Activated CD4-positive, CD25-positive, alpha-beta regulatory T cell treated with anti-CD3 and anti-CD28 coated beads, Interleukin-2, amount 50 U/mL, for 72 hours (primary cell): ENCODE measurements around the gene PDAP1.
"Not testable (repeated sequence)": the region's sequence is repeated elsewhere in the genome, so short reads cannot be mapped to it uniquely, and the experiment has no call there.

Source experiments
- DNase-seq: peaks from one replicate; pipeline ENCODE4 v3.0.0; 2021

Gene PDAP1

GRCh38 chr7:99424932-99425730 lies 16.7 kb upstream of the PDAP1 start:
- DNase-seq = no peak

DNA sequence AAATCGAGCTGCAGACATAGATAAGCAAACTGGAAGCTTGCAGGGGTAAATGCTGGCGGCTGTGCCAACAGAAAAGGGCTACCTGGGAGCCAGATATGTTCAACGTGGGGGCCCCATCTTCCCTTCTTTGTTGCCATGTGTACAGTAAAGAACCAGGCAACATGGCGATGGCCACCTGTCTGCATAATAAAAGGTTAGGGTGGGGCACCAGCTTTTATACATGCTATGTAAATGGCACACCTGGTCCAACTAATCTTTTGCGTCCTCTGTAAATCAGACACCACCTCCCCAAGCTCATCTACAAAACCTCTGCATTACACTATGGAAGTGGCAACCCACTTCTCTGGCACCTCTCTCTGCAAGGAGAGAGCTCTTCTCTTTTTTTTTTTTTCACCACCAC lies 14.2 kb upstream of the PDAP1 start:
- no peak for DNase-seq

DNA sequence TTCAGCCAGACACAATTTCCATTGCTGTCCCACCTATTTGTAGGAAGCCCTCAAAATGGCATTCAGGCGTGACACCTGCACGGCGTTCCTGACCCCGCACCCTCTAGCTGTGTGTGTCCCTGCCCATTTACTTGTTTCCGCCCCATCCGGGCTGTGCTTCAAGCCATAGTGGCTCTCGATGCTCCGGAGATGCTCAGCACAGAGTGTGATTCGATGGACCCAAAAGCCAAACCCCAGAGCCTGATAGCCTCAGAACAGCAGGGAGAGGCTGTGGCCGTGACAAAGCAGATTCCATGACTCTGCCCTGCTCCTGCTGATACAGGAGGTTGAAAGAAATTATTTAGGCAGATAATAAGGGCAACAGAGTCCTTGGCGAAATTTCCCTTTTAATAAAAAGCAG lies 13.8 kb upstream of the PDAP1 start:
- DNase-seq = no peak

DNA sequence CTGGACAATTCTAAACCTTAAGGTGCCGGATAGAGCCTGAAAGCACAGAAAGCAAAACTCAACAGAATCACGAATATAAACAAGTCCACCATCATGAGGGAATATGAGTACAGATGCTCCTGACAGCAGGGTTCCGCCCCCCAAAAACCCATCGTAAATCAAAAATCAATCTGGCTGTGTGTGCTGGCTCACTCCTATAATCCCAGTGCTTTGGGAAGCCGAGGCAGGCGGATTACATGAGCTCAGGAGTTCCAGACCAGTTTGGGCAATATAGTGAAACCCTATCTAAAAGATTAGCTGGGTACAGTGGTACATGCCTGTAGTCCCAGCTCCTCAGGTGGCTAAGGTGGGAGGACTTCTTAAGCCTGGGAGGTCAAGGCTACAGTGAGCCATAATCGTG lies 12.6 kb upstream of the PDAP1 start:
- DNase-seq = no peak

- no peak for DNase-seq
These were observed 11.8 kb upstream of the PDAP1 start for GRCh38 chr7:99420213-99420612.

DNA sequence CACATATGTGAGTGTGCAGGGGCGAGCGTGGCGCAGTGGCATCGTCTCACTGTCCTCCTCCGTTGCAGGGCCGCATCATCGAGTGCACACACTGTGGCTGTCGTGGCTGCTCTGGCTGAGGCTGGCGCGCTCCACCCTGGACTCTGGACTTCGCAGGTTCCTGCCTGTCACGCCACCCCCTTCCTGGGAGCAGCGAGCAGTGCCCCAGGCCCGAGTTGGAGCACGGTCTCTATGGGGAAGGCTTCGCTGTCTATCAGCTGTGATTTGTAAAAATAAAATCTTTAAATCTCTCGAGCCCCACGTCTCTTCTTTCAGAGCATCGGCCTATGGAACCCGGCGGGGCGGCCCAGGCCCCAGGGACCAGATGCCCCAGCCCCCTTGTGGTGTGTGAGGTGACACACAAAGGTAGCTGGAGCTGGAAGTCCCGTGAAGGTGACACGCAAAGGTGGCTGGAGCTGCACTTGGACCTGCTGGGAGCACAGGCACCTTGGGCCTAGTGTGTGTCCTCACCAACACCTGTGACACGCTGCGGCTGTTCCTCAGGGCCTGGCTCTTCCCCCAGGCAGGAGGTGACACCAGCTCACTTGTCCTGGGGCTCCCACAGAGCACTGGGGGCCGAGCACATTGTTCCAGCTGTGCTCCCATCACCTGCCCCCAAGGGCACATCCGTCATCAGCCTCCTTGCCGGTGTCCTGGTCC lies 11.1 kb upstream of the PDAP1 start:
- no peak for DNase-seq

- no peak for DNase-seq
These were observed 9.9 kb upstream of the PDAP1 start for GRCh38 chr7:99418260-99418659.

DNA sequence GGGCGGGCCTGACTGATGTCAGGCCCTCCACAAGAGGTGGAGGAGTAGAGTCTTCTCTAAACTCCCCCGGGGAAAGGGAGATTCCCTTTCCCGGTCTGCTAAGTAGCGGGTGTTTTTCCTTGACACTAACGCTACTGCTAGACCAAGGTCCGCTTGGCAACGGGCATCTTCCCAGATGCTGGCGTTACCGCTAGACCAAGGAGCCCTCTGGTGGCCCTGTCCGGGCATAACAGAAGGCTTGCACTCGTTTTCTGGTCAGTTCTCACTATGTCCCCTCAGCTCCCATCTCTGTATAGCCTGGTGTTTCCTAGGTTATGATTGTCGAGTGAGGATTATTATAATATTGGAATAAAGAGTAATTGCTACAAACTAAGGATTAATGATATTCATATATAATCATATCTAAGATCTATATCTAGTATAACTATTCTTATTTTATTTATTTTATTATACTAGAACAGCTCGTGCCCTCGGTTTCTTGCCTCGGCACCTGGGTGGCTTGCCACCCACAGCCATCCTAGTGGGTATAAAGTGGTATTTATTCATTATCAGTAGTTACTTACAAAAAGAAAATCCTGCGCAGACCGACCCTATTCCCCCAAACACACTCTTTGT lies 7.2 kb upstream of the PDAP1 start:
- DNase-seq = not testable (repeated sequence)

DNA sequence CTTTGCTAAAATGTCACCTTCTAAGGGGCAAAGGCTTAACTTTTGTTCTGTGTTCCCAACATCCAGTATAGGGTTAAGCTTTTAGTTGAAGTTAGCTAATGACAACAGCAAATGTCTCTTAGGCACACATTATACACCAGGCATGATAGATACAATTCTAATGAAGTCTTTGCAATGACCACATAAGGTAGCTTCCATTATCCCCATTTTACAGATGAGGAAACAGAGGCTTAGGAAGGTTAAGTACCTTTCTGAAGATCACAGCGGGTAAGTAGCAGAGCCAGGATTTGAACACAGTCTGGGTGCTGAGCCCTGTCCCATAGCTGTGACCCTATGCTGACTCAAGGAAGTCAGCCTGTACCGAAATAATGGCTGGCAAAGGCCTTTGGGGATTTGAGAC lies 2.2 kb upstream of the PDAP1 start:
- DNase-seq = no peak

GRCh38 chr7:99409806-99410205 lies 1.4 kb upstream of the PDAP1 start:
- no peak for DNase-seq

- DNase-seq = no peak
These were observed 785 bp upstream of the PDAP1 start for GRCh38 chr7:99409192-99409572.

- DNase-seq = peak; percentile 41
These were observed 472 bp downstream of the PDAP1 start for GRCh38 chr7:99407872-99408378.

DNA sequence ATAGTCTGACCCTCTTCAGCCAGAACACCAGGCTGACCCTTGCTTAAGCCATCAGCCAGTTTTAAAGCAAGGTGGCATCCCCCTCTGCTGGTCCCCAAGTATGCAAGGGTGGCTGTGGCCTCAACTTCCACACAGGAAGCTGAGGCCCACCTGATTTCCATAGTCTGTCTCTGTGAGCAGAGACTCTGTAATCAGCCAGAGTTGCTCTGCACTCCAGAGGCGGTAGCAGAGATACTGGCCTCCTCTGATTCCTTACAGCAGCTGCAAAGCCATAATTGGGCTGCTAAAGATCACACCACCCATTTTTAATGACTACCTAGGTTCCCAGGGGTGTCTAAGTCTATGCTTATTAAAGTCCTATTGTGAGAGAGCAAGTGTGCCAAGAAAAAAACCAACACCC lies 1.8 kb downstream of the PDAP1 start:
- no peak for DNase-seq

GRCh38 chr7:99404977-99405320 lies 3.4 kb downstream of the PDAP1 start:
- DNase-seq = no peak

GRCh38 chr7:99404235-99404976 lies 4.0 kb downstream of the PDAP1 start:
- DNase-seq = no peak

GRCh38 chr7:99403764-99404163 lies 4.6 kb downstream of the PDAP1 start:
- no peak for DNase-seq

DNA sequence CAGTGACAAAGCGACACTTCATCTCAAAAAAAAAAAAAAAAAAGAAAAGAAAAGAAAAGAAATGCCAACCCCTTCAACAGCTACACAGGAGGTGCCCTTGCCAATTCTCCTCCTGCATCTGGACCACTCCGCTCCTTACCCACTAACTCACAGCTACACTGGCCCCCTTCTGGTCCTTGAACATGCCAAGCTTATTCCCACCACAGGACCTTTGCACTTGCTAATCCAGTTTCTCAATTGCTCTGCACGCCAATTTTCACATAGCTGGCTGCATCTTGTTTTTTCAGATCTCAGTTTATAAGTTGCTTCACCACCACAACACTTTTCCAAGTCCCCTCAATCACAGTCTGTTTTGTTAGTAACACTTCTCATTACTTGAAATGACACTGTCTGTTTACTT lies 5.5 kb downstream of the PDAP1 start:
- no peak for DNase-seq

DNA sequence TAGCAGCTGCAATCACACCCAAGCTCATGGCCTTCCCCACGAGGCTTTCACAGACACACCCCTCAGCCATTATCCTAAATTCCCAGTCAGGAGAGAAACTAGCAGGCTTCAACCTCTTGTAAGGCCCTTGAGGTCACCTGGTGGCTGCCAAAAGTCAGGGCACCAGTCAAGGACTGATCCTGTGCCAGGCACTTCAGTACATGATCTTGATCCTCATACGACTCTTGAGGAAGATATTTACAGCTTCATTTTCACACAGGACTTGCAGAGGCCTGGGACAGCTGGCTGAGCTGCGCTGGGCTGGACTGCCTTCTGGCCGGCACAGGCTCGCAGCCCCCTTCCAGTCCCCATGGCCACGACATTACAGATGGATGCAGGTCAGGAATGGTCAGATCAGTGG lies 8.8 kb downstream of the PDAP1 start:
- no peak for DNase-seq

GRCh38 chr7:99398891-99399445 lies 9.4 kb downstream of the PDAP1 start:
- no peak for DNase-seq

- no peak for DNase-seq
These were observed 11.0 kb downstream of the PDAP1 start for GRCh38 chr7:99397297-99397983.

DNA sequence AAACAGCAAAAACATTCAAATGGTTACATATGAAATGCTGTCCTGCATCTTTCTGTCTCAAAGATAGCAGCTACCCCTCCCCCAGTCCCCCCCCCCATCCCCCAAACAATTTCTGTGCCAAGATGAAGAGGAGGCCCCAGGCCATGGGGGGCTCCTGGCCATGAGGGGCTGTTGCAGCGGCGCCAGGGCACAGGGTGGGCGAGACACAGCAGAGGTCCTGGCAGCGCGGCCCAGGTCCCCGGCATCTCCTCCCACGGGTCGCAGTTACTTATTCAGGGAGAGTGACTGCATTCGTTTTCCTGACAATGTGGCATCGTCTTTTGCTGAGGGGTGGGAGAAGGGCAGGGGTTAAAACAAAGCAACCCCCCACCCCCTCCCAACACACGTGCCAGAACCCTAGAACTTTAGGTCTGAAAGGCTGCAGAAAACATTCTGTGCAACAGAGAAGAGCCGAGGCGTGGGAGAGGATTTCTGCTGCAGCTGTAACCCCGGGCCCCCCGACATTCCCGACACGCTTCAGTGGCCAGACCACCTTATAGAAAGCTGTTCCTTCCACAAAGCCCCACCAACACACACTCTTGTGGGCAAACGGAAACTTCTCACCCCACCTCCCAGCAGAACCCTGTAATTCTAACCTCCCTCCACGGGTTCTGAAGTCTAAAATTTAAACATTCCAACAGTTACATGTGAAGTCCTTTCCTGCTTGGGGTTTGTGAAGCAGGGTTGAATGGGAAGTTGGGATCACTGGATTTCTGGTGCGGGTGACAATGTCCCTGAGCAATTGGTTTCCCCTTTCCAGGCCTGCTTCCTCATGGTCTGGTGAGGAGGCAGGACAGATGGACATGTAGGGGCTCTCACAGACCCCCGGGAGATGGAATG lies 11.7 kb downstream of the PDAP1 start:
- DNase-seq = no peak
